ENCODE results near the gene TSEN2. TPM values are rescaled to one million over a fixed set of nuclear protein-coding genes. Genes with fewer than 3 reads are reported as not detected.

The TSEN2 gene
- total RNA-seq, 2 experiments from 2014 or later: 33.2 to 41.4 TPM

DNA sequence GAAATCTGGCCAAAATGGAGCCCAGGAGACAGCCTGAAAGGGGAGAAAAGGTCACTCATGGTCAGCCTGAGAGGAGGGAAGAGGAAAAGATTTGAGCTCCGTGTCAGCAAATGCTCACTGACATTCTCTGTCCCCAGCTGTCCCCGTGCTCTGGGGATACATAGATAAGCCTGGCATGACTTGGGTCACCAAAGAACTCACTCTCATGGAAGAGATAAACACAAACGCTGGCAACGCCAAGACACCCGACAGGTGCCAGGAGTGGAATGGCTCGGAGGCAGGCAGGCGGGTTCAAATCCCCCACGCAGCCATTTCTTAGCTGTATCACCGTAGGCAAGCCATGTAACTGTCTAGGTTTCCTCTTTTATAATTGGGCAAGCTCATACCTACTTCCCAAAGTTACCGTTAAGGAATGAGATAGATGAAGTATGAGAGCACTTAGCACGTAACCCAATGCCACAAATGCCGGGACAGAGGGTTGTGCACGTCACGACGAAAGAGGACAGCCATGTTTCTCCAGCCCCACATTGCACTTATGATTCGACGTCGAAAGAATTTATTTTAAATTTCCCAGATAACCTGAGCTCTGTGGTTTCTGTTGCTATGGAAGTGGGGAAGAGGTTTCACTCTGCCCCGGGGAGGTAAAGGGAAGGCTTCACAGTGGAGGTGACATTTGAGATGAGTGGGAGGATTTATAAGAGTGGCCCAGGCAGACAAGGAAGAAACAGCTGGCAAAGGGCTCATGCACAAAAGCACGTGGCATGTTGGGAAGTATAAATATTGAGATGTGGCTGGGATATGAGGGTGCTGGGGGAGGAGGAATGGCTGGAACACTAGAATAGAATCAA is 41.4 kb upstream of the TSEN2 start:
- TF ChIP-seq, protein P1, sequence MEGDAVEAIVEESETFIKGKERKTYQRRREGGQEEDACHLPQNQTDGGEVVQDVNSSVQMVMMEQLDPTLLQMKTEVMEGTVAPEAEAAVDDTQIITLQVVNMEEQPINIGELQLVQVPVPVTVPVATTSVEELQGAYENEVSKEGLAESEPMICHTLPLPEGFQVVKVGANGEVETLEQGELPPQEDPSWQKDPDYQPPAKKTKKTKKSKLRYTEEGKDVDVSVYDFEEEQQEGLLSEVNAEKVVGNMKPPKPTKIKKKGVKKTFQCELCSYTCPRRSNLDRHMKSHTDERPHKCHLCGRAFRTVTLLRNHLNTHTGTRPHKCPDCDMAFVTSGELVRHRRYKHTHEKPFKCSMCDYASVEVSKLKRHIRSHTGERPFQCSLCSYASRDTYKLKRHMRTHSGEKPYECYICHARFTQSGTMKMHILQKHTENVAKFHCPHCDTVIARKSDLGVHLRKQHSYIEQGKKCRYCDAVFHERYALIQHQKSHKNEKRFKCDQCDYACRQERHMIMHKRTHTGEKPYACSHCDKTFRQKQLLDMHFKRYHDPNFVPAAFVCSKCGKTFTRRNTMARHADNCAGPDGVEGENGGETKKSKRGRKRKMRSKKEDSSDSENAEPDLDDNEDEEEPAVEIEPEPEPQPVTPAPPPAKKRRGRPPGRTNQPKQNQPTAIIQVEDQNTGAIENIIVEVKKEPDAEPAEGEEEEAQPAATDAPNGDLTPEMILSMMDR (conservative IDR thresholded peaks at IDR 0.05; ENCODE audit: low read length): no peak
- no peak for TF ChIP-seq EZH2phosphoT487 (IDR thresholded peaks at IDR 0.05; ENCODE audit: borderline replicate concordance, low read depth, low read length)
- ChIA-PET CTCF (ENCODE audit: unreplicated experiment) (no interaction called here), POLR2A (no interaction called here)
- DNase-seq (ENCODE audit: low spot score): no peak
- no peak overlapping the region for H2AFZ ChIP-seq (ENCODE audit: low read length)
- intact Hi-C loops (cut with micrococcal nuclease; ENCODE audit: unreplicated experiment): no loop called here
- no peaks in the 10 kb centered on the region for H3K79me2 ChIP-seq (ENCODE audit: insufficient read depth, low read depth, low read length)
- H3K9me2 ChIP-seq (ENCODE audit: insufficient read depth, low read length): no peaks in the 10 kb centered on the region
- H3K36me3 ChIP-seq (ENCODE audit: insufficient read depth, low read length): no peaks in the 10 kb centered on the region
- H4K20me1 ChIP-seq (ENCODE audit: insufficient read depth, low read length): no peaks in the 10 kb centered on the region
- H3K9me3 ChIP-seq (ENCODE audit: low read length): no peaks in the 10 kb centered on the region
- no peak overlapping the region for H3K27ac ChIP-seq (ENCODE audit: low read depth, low read length, poor library complexity, severe bottlenecking)
- H3K4me2 ChIP-seq (ENCODE audit: low read length): no peak overlapping the region
- no TSS peak for BruUV-seq (replicated peaks)
- H3K4me1 ChIP-seq (ENCODE audit: insufficient read depth, low read length, poor library complexity, severe bottlenecking): no peaks in the 10 kb centered on the region
- no peak overlapping the region for H3K4me3 ChIP-seq (ENCODE audit: low read depth, low read length, poor library complexity, severe bottlenecking)

DNA sequence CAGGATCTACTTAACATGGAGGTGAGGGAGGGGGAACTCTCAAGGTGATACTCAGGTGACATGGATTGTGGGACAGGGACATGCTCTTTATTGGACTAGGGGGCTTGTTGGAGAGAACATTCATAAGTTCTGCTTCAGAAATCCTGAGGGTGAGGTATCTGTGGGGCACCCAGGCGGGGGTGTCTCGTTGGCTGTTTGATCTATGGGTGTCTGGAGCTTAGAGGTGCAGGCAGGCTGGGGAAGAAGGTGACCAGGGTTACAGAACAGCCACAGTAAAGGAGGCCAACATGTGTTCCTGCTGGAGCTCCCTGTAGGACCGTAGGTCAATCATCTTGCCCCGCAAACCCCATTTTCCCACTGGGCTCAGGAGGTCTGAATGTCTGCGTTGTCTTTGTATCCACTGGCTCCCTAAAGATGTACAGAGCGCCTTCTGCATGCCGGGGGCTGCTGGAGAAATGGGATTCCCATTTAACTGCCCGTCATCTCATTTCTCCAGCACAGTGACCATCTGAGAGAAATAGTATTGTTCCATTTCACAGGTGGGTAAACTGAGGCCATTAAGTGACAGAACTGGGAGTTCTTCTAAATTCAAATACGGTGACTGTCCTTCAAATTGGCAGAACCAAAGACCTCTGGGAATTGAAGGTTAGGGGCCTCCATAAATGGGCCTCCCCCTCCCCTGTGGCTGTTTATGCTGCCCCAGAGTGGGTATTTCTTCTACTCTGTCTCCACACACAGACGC is 40.3 kb upstream of the TSEN2 start:
- TF ChIP-seq, protein P1 (conservative IDR thresholded peaks at IDR 0.05; ENCODE audit: low read length): no peak
- no peak for TF ChIP-seq EZH2phosphoT487 (IDR thresholded peaks at IDR 0.05; ENCODE audit: borderline replicate concordance, low read depth, low read length)
- no peak overlapping the region for H3K4me3 ChIP-seq (ENCODE audit: low read depth, low read length, poor library complexity, severe bottlenecking)
- H3K79me2 ChIP-seq (ENCODE audit: insufficient read depth, low read depth, low read length): no peaks in the 10 kb centered on the region
- no peaks in the 10 kb centered on the region for H3K9me3 ChIP-seq (ENCODE audit: low read length)
- ChIA-PET CTCF (ENCODE audit: unreplicated experiment) (no interaction called here), POLR2A (no interaction called here)
- H2AFZ ChIP-seq (ENCODE audit: low read length): no peak overlapping the region
- no peaks in the 10 kb centered on the region for H4K20me1 ChIP-seq (ENCODE audit: insufficient read depth, low read length)
- H3K4me2 ChIP-seq (ENCODE audit: low read length): no peak overlapping the region
- BruUV-seq (replicated peaks): no TSS peak
- intact Hi-C loops (cut with micrococcal nuclease; ENCODE audit: unreplicated experiment): no loop called here
- no peaks in the 10 kb centered on the region for H3K4me1 ChIP-seq (ENCODE audit: insufficient read depth, low read length, poor library complexity, severe bottlenecking)
- no peak for DNase-seq (ENCODE audit: low spot score)
- H3K9me2 ChIP-seq (ENCODE audit: insufficient read depth, low read length): no peaks in the 10 kb centered on the region
- no peaks in the 10 kb centered on the region for H3K36me3 ChIP-seq (ENCODE audit: insufficient read depth, low read length)
- no peak overlapping the region for H3K27ac ChIP-seq (ENCODE audit: low read depth, low read length, poor library complexity, severe bottlenecking)
